HUES48 (cell line): ENCODE data around the gene RFK.
A peak's percentile ranks its signal among the peaks of the same experiment; 100 is the strongest.

ENCODE experiments used
- H3K27ac ChIP-seq: one replicate; pipeline ENCODE4 v1.7.0; 2013; ENCODE audit warnings: low read depth, low read length, inconsistent platforms
- H3K27me3 ChIP-seq: 2 replicates; pipeline ENCODE4 v1.6.1; 2013; ENCODE audit warnings: mild to moderate bottlenecking, low read length; ENCODE audit not compliant: control insufficient read depth, insufficient read depth
- H3K36me3 ChIP-seq: 2 replicates; pipeline ENCODE4 v1.6.1; 2013; ENCODE audit warnings: low read length; ENCODE audit not compliant: control insufficient read depth, insufficient read depth
- H3K4me1 ChIP-seq: 2 replicates; pipeline ENCODE4 v1.6.1; 2013; ENCODE audit warnings: mild to moderate bottlenecking, low read length; ENCODE audit not compliant: control insufficient read depth, insufficient read depth
- H3K4me3 ChIP-seq: 2 replicates; pipeline ENCODE4 v1.5.1; 2013; ENCODE audit warnings: mild to moderate bottlenecking, low read depth, low read length
- H3K9ac ChIP-seq: 2 replicates; pipeline ENCODE4 v1.6.1; 2013; ENCODE audit warnings: mild to moderate bottlenecking, low read depth, low read length, moderate library complexity
- H3K9me3 ChIP-seq: 2 replicates; pipeline ENCODE4 v1.6.1; 2013; ENCODE audit warnings: low read length; ENCODE audit not compliant: control insufficient read depth, insufficient read depth

The RFK gene

DNA sequence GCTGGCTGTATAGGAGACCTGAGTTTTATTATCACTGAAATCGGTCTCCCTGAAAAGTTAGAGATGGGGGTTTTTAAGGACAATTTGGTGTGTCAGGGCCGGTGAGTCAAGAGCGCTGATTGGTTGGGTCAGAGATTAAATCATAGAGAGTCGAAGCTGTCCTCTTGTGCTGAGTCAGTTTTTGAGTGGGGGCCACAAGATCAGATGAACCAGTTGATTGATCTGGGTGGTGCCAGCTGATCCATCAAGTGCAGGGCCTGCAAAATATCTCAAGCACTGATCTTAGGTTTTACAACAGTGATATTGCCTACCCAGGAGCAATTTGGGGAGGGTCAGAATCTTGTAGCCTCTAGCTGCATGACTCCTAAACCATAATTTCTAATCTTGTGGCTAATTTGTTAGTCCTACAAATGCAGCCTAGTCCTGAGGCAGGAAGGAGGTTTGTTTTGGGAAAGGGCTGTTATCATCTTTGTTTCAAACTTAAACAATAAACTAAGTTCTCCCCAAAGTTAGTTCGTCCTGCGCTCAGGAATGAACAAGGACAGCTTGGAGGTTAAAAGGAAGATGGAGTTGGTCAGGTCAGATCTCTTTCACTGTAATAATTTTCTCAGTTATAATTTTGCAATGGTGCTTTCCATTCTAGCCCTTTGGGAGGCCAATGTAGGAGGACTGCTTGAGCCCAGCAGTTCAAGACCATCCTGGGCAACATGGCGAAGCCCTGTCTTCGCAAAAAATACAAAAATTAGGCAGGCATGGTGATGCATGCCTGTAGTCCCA, 31.6 kb upstream of the RFK start:
- no peak overlapping the region for H3K27ac ChIP-seq
- H3K9me3 ChIP-seq = no peaks in the 10 kb centered on the region
- no peaks in the 10 kb centered on the region for H3K36me3 ChIP-seq
- no peaks in the 10 kb centered on the region for H3K4me1 ChIP-seq
- no peak overlapping the region for H3K9ac ChIP-seq
- no peak overlapping the region for H3K4me3 ChIP-seq
- no peaks in the 10 kb centered on the region for H3K27me3 ChIP-seq

DNA sequence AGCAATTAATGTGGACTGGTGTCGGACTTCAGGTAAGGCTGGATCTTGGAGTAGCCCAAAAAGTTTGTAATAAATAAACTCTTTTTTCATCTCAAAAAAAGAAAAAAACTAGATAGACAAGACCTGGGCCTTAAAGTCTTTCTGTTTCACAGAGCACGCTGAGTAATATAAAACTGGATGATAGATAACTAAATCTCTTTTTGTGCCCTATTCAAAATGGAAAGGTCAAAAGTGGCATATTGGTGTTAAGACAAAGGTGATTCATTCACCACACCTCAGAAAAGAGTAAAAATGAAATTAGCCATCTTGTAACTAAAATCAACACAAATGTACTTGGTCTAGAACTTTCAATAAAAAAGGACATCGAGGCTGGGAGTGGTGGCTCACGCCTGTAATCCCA, 30.3 kb upstream of the RFK start:
- Histone ChIP-seq H3K4me1 (no peaks in the 10 kb centered on the region), H3K9me3 (no peaks in the 10 kb centered on the region), H3K27ac (no peak overlapping the region), H3K27me3 (no peaks in the 10 kb centered on the region), H3K36me3 (no peaks in the 10 kb centered on the region), H3K9ac (no peak overlapping the region), H3K4me3 (no peak overlapping the region)

DNA sequence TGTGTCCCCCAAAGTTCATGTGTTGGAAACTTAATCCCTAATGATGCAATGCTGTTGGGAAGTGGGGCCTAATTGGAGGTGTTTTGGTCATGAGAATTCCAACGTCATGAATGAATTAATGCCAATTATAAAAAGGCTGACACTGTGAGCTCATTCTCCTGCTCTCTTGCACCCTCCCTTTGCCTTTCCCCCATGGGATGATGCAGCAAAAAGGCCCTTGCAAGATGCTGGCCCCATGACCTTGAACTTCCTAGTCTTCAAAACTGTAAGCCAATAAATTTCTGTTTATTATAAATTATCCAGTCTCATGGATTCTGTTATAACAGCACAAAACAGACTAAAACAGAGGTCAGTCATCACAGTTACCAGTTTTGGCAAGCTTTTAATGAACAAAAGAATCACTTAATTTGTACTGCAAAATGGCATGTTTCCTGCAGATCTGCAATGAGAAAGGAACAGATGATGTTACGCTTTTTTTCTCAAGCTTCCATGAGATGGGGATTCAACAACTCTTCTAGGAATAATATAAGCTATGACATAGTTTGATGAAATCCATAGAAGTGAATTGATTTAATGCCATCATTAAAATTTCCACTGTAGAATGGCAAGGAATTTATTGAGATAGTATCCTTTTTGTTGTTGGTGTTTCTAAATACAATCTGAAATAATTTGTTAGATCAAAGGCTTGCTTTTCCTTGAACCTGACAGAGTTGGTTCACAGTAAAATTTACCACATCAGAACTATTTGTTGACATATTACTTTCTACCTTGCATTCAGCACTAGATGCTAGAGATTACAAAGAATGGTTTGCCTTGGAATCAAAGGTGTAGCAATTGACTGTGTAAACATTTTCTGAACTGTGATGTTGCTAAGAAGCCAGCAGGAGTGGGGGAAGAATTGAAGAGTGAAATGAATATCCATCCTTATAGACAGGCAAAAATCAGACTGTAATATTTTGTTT, 29.3 kb upstream of the RFK start:
- Histone ChIP-seq H3K9ac (no peak overlapping the region), H3K36me3 (no peaks in the 10 kb centered on the region), H3K4me3 (no peak overlapping the region), H3K4me1 (no peaks in the 10 kb centered on the region), H3K9me3 (no peaks in the 10 kb centered on the region), H3K27me3 (no peaks in the 10 kb centered on the region), H3K27ac (no peak overlapping the region)

DNA sequence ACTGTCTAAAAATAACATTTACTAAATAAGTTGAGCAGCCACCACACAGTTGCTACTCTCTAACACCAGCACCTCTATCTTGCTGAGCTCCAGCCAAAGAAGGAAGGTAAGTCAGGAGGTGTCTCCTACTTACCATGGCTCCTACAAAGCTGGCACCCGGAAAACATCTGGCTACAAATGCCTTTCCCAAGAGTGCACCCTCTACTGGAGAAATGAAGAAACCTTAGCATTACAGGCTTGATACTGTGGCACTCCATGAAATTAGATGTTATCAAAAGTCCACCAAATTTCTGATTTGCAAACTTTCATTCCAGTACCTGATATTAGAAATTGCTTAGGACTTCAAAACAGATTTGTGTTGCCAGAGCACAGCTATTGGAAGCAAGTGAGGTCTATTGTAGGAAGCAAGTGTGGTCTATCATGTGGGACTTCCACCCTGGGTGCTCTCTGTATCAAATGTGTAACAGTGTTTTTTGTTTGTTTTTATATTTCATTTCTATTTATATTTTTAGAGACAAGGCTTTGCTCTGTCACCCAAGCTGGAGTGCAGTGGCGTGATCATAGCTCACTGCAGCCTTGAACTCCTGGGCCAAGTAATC, 25.7 kb upstream of the RFK start:
- H3K36me3 ChIP-seq = no peaks in the 10 kb centered on the region
- H3K4me3 ChIP-seq = no peak overlapping the region
- no peak overlapping the region for H3K27ac ChIP-seq
- H3K9ac ChIP-seq = no peak overlapping the region
- H3K9me3 ChIP-seq = no peaks in the 10 kb centered on the region
- H3K4me1 ChIP-seq = peaks cover 12% of the 10 kb centered on the region
- no peaks in the 10 kb centered on the region for H3K27me3 ChIP-seq

DNA sequence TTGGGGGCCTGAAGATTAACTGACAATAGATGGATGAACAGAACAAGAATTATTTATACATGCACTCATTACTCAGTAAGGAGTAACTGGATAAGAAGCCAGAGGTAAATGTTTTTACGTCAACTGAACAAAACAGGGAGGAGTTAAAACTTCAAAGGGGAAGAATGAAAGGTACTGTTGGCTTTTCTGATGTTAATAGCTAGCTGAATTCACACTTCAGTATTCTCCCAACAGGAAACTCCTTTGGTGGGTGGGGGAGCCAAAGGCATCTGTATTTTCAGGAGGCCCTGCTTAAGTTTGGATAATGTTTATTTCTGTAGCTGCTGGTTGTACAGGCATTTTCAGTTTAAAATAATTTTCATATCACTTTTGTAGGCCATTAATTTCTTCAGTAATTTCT, 23.2 kb upstream of the RFK start:
- no peaks in the 10 kb centered on the region for H3K27me3 ChIP-seq
- H3K4me1 ChIP-seq = peaks cover 13% of the 10 kb centered on the region
- no peak overlapping the region for H3K9ac ChIP-seq
- H3K4me3 ChIP-seq = no peak overlapping the region
- no peaks in the 10 kb centered on the region for H3K36me3 ChIP-seq
- H3K27ac ChIP-seq = peak overlapping the region; percentile 34
- 0 out of 2 replicates have a peak, but pooled peaks cover 5% of the 10 kb centered on the region for H3K9me3 ChIP-seq

DNA sequence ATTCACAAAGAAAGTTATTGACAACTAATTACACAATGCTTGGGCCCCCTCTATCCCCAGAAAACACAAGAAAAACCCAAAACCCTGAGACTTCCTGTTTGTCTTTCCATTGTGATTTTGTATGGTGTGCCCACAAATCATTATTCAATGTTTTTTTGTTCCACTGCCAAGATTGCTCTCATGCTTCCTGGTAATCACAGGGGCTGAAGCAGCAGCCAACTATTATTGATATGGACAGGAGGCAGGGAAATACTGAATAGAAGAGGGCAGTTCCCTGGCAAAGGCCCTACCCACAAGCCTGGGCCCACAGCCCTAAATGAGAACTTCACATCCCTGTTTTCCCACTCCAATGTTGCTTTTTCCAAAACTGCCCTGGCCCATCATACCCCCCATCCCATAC, 21.5 kb upstream of the RFK start:
- H3K27ac ChIP-seq = no peak overlapping the region

DNA sequence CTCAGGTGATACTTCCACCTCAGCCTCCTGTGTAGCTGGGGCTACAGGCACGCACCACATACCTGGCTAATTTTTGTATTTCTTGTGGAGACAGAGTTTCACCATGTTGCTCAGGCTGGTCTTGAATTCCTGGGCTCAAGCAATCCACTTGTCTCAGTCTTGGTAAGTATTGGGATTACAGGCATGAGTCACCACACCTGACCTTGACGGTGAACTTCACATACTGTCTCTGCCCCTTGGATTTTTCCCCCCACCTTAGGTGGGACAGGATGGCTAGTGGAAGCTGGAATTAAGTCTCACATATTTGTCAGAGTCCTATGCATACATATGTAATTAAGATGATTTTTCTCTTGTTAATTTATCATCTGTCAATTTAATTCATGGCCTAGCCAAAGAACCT, 20.9 kb upstream of the RFK start:
- H3K36me3 ChIP-seq = no peaks in the 10 kb centered on the region
- H3K9me3 ChIP-seq = 0 out of 2 replicates have a peak, but pooled peaks cover 5% of the 10 kb centered on the region
- H3K9ac ChIP-seq = no peak overlapping the region
- H3K4me1 ChIP-seq = peaks cover 13% of the 10 kb centered on the region
- H3K27me3 ChIP-seq = no peaks in the 10 kb centered on the region
- no peak overlapping the region for H3K4me3 ChIP-seq
- H3K27ac ChIP-seq = no peak overlapping the region

More for the DNA sequence above, 21.5 kb upstream of the RFK start:
- H3K36me3 ChIP-seq = no peaks in the 10 kb centered on the region
- peaks cover 13% of the 10 kb centered on the region for H3K4me1 ChIP-seq
- H3K4me3 ChIP-seq = no peak overlapping the region
- H3K9me3 ChIP-seq = 0 out of 2 replicates have a peak, but pooled peaks cover 5% of the 10 kb centered on the region
- no peak overlapping the region for H3K9ac ChIP-seq
- no peaks in the 10 kb centered on the region for H3K27me3 ChIP-seq

DNA sequence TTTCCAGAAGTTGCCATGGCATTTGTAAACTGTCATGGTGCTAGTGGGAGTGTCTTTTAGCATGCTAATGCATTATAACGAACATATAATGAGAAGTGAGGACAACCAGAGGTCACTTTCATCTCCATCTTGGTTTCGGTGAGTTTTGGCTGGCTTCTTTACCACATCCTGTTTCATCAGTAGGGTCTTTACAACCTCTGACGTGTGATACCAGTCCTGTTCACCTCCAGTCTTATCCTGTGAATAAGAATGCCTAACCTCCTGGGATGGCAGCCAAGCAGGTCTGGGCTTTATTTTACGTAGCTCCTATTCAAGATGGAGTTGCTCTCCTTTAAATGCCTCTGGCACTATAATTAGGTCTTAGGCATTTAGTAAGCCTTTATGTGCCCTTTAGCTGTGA, 20.4 kb upstream of the RFK start:
- Histone ChIP-seq H3K4me3 (no peak overlapping the region), H3K9ac (no peak overlapping the region), H3K9me3 (0 out of 2 replicates have a peak, but pooled peaks cover 5% of the 10 kb centered on the region), H3K4me1 (peaks cover 13% of the 10 kb centered on the region), H3K36me3 (no peaks in the 10 kb centered on the region), H3K27ac (no peak overlapping the region), H3K27me3 (no peaks in the 10 kb centered on the region)

DNA sequence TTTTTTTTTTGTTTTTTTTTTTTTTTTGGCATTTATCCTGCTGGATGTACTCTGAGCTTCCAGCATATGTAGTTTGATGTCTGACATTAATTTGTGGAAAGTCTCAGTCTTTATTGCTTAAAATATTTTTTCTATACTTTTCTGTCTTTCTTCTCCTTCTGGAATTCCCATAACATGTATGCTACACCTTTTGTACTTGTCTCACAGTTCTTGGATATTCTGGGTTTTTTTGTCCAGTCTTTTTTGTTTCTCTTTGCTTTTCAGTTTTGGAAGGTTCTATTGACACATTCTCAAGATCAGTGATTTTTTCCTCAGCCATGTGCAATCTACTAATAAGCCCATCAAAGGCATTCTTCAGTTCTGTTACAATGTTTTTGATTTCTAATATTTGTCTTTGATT, 19.4 kb upstream of the RFK start:
- no peaks in the 10 kb centered on the region for H3K27me3 ChIP-seq
- H3K9ac ChIP-seq = no peak overlapping the region
- peaks cover 13% of the 10 kb centered on the region for H3K4me1 ChIP-seq
- H3K9me3 ChIP-seq = 0 out of 2 replicates have a peak, but pooled peaks cover 5% of the 10 kb centered on the region
- no peak overlapping the region for H3K4me3 ChIP-seq
- H3K36me3 ChIP-seq = no peaks in the 10 kb centered on the region
- no peak overlapping the region for H3K27ac ChIP-seq

DNA sequence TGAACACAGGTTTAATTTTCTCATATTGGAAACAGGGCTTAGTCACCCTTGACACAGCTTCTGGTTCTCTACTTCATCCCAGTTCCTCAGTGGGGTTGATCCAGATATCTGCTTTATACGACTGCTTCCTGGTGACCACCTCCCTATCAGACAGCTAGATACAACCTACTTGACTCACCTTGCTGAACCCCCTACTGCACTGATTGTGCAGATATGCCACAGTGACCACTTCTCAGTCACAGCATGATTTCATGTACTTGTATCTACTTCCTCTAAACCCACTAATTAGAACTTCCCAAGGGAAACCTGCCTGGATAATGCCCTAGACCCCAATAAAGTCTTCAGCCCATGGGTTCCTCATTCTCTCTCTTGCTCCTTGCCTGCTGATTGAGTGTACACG, 18.4 kb upstream of the RFK start:
- Histone ChIP-seq H3K9me3 (0 out of 2 replicates have a peak, but pooled peaks cover 5% of the 10 kb centered on the region), H3K27ac (no peak overlapping the region), H3K36me3 (no peaks in the 10 kb centered on the region), H3K27me3 (no peaks in the 10 kb centered on the region), H3K4me1 (peaks cover 8% of the 10 kb centered on the region), H3K9ac (no peak overlapping the region), H3K4me3 (no peak overlapping the region)
